HEK293T (cell line): ENCODE measurements around the gene ERG.

ENCODE experiments used
- ARNT ChIP-seq: fragments of 450-650 bp; IDR thresholded peaks from 2 replicates; pipeline ENCODE4 v1.6.1; 2017; ENCODE audit warnings: mild to moderate bottlenecking
- BHLHE40 ChIP-seq: fragments of 450-650 bp; IDR thresholded peaks from 2 replicates; pipeline ENCODE4 v1.6.1; 2016; ENCODE audit warnings: mild to moderate bottlenecking, moderate library complexity, borderline replicate concordance
- FOXM1 ChIP-seq: fragments of 450-650 bp; IDR thresholded peaks from 2 replicates; pipeline ENCODE4 v1.6.1; 2017; ENCODE audit warnings: mild to moderate bottlenecking, borderline replicate concordance
- L3MBTL2 ChIP-seq: fragments of 450-650 bp; conservative IDR thresholded peaks from 2 replicates; pipeline ENCODE4 v1.6.1; 2016; ENCODE audit warnings: mild to moderate bottlenecking
- LEF1 ChIP-seq: fragments of 450-650 bp; IDR thresholded peaks from 2 replicates; pipeline ENCODE4 v1.6.1; 2017; ENCODE audit warnings: mild to moderate bottlenecking, borderline replicate concordance
- NFRKB ChIP-seq: fragments of 450-650 bp; IDR thresholded peaks from 2 replicates; pipeline ENCODE4 v1.6.1; 2016; ENCODE audit warnings: mild to moderate bottlenecking, moderate library complexity
- PKNOX1 ChIP-seq: fragments of 450-650 bp; IDR thresholded peaks from 2 replicates; pipeline ENCODE4 v1.6.1; 2016
- SP1 ChIP-seq: fragments of 450-650 bp; IDR thresholded peaks from 2 replicates; pipeline ENCODE4 v1.6.1; 2017
- SUZ12 ChIP-seq: fragments of 450-650 bp; IDR thresholded peaks from 2 replicates; pipeline ENCODE4 v1.6.1; 2016; ENCODE audit warnings: mild to moderate bottlenecking
- TARDBP ChIP-seq: fragments of 450-650 bp; IDR thresholded peaks from 2 replicates; pipeline ENCODE4 v1.6.1; 2016
- ZNF384 ChIP-seq: fragments of 450-650 bp; IDR thresholded peaks from 2 replicates; pipeline ENCODE4 v1.6.1; 2016

GRCh38 chr21:38377165-38378088 is 120.8 kb downstream of the ERG start:
- TF ChIP-seq SP1 (no peak), LEF1 (no peak), SUZ12 (no peak), ARNT (no peak), ZNF384 (no peak), L3MBTL2 (no peak), BHLHE40 (no peak), PKNOX1 (no peak), FOXM1 (no peak), NFRKB (no peak), TARDBP (no peak)
